ENCODE measurements around the gene TPSD1.

Gene TPSD1

DNA sequence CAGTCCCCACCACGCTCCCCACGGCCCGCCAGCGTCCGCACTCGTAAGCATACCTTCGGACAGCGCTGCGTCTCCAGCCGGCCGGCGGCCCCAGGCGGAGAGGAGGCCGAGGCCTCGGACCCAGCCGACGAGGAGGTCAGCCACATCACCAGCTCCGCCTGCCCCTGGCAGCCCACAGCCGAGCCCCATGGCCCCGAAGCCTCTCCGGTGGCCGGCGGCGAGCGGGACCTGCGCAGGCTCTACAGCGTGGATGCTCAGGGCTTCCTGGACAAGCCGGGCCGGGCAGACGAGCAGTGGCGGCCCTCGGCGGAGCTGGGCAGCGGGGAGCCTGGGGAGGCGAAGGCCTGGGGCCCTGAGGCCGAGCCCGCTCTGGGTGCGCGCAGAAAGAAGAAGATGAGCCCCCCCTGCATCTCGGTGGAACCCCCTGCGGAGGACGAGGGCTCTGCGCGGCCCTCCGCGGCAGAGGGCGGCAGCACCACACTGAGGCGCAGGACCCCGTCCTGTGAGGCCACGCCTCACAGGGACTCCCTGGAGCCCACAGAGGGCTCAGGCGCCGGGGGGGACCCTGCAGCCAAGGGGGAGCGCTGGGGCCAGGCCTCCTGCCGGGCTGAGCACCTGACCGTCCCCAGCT is 35.7 kb upstream of the TPSD1 start:
- Histone ChIP-seq H3K4me3 (replicated peaks; ENCODE audit: insufficient read depth, low read length) (no peak overlapping the region), H3K27me3 (ENCODE audit: insufficient read depth, poor library complexity, severe bottlenecking) (peaks cover 5% of the 10 kb centered on the region), H3K27ac (replicated peaks) (no peak overlapping the region)
- no peak for DNase-seq (ENCODE audit: low read depth in 1 of 2, low spot score in 1 of 2)
- TF ChIP-seq SPI1 (IDR thresholded peaks at IDR 0.05; ENCODE audit: borderline replicate concordance, low read depth): no peak
- TF ChIP-seq, protein P1, sequence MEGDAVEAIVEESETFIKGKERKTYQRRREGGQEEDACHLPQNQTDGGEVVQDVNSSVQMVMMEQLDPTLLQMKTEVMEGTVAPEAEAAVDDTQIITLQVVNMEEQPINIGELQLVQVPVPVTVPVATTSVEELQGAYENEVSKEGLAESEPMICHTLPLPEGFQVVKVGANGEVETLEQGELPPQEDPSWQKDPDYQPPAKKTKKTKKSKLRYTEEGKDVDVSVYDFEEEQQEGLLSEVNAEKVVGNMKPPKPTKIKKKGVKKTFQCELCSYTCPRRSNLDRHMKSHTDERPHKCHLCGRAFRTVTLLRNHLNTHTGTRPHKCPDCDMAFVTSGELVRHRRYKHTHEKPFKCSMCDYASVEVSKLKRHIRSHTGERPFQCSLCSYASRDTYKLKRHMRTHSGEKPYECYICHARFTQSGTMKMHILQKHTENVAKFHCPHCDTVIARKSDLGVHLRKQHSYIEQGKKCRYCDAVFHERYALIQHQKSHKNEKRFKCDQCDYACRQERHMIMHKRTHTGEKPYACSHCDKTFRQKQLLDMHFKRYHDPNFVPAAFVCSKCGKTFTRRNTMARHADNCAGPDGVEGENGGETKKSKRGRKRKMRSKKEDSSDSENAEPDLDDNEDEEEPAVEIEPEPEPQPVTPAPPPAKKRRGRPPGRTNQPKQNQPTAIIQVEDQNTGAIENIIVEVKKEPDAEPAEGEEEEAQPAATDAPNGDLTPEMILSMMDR (IDR thresholded peaks at IDR 0.05; ENCODE audit: insufficient read depth, low read length): no peak
- no peak for TF ChIP-seq POLR2AphosphoS5 (IDR thresholded peaks at IDR 0.05; ENCODE audit: low read depth)
- TF ChIP-seq, protein P2, sequence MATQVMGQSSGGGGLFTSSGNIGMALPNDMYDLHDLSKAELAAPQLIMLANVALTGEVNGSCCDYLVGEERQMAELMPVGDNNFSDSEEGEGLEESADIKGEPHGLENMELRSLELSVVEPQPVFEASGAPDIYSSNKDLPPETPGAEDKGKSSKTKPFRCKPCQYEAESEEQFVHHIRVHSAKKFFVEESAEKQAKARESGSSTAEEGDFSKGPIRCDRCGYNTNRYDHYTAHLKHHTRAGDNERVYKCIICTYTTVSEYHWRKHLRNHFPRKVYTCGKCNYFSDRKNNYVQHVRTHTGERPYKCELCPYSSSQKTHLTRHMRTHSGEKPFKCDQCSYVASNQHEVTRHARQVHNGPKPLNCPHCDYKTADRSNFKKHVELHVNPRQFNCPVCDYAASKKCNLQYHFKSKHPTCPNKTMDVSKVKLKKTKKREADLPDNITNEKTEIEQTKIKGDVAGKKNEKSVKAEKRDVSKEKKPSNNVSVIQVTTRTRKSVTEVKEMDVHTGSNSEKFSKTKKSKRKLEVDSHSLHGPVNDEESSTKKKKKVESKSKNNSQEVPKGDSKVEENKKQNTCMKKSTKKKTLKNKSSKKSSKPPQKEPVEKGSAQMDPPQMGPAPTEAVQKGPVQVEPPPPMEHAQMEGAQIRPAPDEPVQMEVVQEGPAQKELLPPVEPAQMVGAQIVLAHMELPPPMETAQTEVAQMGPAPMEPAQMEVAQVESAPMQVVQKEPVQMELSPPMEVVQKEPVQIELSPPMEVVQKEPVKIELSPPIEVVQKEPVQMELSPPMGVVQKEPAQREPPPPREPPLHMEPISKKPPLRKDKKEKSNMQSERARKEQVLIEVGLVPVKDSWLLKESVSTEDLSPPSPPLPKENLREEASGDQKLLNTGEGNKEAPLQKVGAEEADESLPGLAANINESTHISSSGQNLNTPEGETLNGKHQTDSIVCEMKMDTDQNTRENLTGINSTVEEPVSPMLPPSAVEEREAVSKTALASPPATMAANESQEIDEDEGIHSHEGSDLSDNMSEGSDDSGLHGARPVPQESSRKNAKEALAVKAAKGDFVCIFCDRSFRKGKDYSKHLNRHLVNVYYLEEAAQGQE (IDR thresholded peaks at IDR 0.05; ENCODE audit: insufficient replicate concordance, low read depth): no peak
- TF ChIP-seq GABPA (IDR thresholded peaks at IDR 0.05; ENCODE audit: low read depth): no peak

DNA sequence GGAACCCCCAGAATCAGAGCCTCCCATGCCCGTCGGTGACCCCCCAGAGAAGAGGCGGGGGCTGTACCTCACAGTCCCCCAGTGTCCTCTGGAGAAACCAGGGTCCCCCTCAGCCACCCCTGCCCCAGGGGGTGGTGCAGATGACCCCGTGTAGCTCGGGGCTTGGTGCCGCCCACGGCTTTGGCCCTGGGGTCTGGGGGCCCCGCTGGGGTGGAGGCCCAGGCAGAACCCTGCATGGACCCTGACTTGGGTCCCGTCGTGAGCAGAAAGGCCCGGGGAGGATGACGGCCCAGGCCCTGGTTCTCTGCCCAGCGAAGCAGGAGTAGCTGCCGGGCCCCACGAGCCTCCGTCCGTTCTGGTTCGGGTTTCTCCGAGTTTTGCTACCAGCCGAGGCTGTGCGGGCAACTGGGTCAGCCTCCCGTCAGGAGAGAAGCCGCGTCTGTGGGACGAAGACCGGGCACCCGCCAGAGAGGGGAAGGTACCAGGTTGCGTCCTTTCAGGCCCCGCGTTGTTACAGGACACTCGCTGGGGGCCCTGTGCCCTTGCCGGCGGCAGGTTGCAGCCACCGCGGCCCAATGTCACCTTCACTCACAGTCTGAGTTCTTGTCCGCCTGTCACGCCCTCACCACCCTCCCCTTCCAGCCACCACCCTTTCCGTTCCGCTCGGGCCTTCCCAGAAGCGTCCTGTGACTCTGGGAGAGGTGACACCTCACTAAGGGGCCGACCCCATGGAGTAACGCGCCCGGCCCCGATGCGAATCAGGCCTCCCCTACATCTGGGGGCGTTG is 34.8 kb upstream of the TPSD1 start:
- no peak overlapping the region for H3K4me3 ChIP-seq (replicated peaks; ENCODE audit: insufficient read depth, low read length)
- no peak for DNase-seq (ENCODE audit: low read depth in 1 of 2, low spot score in 1 of 2)
- H3K27ac ChIP-seq (replicated peaks): no peak overlapping the region
- TF ChIP-seq, protein P2 (IDR thresholded peaks at IDR 0.05; ENCODE audit: insufficient replicate concordance, low read depth): no peak
- TF ChIP-seq, protein P1 (IDR thresholded peaks at IDR 0.05; ENCODE audit: insufficient read depth, low read length): no peak
- TF ChIP-seq GABPA (IDR thresholded peaks at IDR 0.05; ENCODE audit: low read depth) (no peak), POLR2AphosphoS5 (IDR thresholded peaks at IDR 0.05; ENCODE audit: low read depth) (no peak), SPI1 (IDR thresholded peaks at IDR 0.05; ENCODE audit: borderline replicate concordance, low read depth) (no peak)
- peaks cover 5% of the 10 kb centered on the region for H3K27me3 ChIP-seq (ENCODE audit: insufficient read depth, poor library complexity, severe bottlenecking)

DNA sequence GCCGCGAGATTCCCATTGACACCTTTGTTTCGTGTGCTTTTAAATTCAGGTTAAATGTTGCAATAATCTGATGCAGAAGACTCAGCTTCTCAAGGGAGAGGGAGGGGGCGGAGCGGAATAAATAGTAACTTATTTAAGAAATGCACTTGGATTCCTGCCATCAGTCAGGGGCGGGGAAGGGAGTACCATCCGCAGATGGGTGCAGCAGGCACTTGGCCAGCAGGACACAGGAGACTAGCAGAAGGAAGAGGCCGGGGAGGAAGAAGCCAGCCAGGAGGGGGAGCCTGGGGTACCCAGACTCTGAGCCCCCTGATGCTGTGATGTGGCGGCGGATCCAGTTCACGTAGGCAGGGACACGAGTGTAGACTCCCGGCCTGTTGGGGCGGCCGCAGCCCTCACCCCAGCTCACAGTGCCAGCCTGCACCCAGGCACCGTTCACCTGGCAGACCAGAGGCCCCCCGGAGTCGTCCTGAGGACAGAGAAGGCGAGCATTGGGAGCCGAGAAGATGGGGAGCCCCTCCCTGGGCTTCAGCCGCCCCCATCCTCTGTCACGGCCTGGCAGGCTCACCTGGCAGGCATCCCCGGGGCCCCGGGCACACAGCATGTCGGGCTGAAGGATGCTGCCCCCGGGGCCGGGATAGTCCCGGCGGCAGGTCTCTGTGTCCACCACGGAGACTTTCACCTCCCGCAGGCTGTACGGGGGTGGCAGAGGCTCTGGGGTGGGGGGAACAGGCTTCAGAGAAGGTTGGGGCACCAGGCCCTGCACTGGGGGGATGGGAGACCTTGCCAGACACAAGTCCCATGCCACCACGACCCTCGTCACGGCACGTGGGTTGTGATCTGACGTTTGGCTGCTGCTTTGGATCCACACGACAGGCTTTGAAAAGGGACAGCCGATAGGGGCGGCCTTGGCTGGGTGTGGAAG is 34.0 kb upstream of the TPSD1 start:
- no peak overlapping the region for H3K27ac ChIP-seq (replicated peaks)
- DNase-seq (ENCODE audit: low read depth in 1 of 2, low spot score in 1 of 2): no peak
- no peak overlapping the region for H3K4me3 ChIP-seq (replicated peaks; ENCODE audit: insufficient read depth, low read length)
- TF ChIP-seq GABPA (IDR thresholded peaks at IDR 0.05; ENCODE audit: low read depth) (no peak), POLR2AphosphoS5 (IDR thresholded peaks at IDR 0.05; ENCODE audit: low read depth) (no peak), SPI1 (IDR thresholded peaks at IDR 0.05; ENCODE audit: borderline replicate concordance, low read depth) (no peak)
- TF ChIP-seq, protein P1 (IDR thresholded peaks at IDR 0.05; ENCODE audit: insufficient read depth, low read length): no peak
- TF ChIP-seq, protein P2 (IDR thresholded peaks at IDR 0.05; ENCODE audit: insufficient replicate concordance, low read depth): no peak
- peaks cover 5% of the 10 kb centered on the region for H3K27me3 ChIP-seq (ENCODE audit: insufficient read depth, poor library complexity, severe bottlenecking)
